A673 (cell line): Measurements from ENCODE around the gene NAGK. TPM values are rescaled to one million over a fixed set of nuclear protein-coding genes. Genes with fewer than 3 reads are reported as not detected.

ENCODE experiments used
- BruUV-seq: library from RNA; stranded (reverse); fragments of 400-500 nt; replicated peaks from 2 replicates; lab custom pipeline; 2021; lab: Mats Ljungman, UMichigan
- CTCF ChIA-PET: fragments of 300-600 bp; sonication (Branson Sonifier 250); formaldehyde crosslinking; loops from one replicate; lab custom pipeline; 2022; ENCODE audit warnings: antibody characterized with exemption; lab: Charles Lee
- POLR2A ChIA-PET: fragments of 300-600 bp; sonication (Branson Sonifier 250); formaldehyde crosslinking; loops from one replicate; lab custom pipeline; 2022; ENCODE audit warnings: antibody characterized with exemption; ENCODE audit not compliant: low non-redundant PET; lab: Charles Lee
- DNase-seq: peaks from one replicate; pipeline ENCODE4 v3.0.0-alpha.2; 2015; ENCODE audit warnings: low spot score
- H3K27ac ChIP-seq: fragments of 200-600 bp; sonication (generic); 2 replicates; pipeline ENCODE4 v1.5.1; 2016; ENCODE audit warnings: mixed run types, low read depth, mild to moderate bottlenecking, mixed read lengths, antibody characterized with exemption, low read length; ENCODE audit not compliant: poor library complexity, severe bottlenecking
- H3K27me3 ChIP-seq: fragments of 200-600 bp; sonication (generic); replicated peaks from 2 replicates; pipeline ENCODE4 v1.6.1; 2017; ENCODE audit warnings: mixed run types, low read depth, mild to moderate bottlenecking, mixed read lengths, antibody characterized with exemption, low read length; ENCODE audit not compliant: insufficient read depth, poor library complexity
- H3K36me3 ChIP-seq: fragments of 200-600 bp; sonication (generic); 2 replicates; pipeline ENCODE4 v1.6.1; 2016; ENCODE audit warnings: mixed run types, mild to moderate bottlenecking, mixed read lengths, antibody characterized with exemption, low read length; ENCODE audit not compliant: insufficient read depth, poor library complexity, severe bottlenecking
- H3K4me1 ChIP-seq: fragments of 200-600 bp; sonication (generic); 2 replicates; pipeline ENCODE4 v1.6.1; 2017; ENCODE audit warnings: mixed run types, mild to moderate bottlenecking, mixed read lengths, antibody characterized with exemption, low read length; ENCODE audit not compliant: insufficient read depth, poor library complexity, severe bottlenecking
- H3K4me3 ChIP-seq: fragments of 200-600 bp; sonication (generic); 2 replicates; pipeline ENCODE4 v1.5.1; 2016; ENCODE audit warnings: low read depth, mixed run types, mild to moderate bottlenecking, mixed read lengths, low read length; ENCODE audit not compliant: poor library complexity, severe bottlenecking
- H3K9me3 ChIP-seq: fragments of 200-600 bp; sonication (generic); 2 replicates; pipeline ENCODE4 v1.6.1; 2016; ENCODE audit warnings: mixed run types, low read depth, mild to moderate bottlenecking, mixed read lengths, antibody characterized with exemption, low read length; ENCODE audit not compliant: poor library complexity, severe bottlenecking
- CTCF ChIP-seq: fragments of 300-800, 200-600 bp; sonication (generic); conservative IDR thresholded peaks from 2 replicates; pipeline ENCODE4 v1.5.1; 2017; ENCODE audit warnings: low read depth, mild to moderate bottlenecking, antibody characterized with exemption, low read length, moderate library complexity, mixed read lengths
- EZH2 ChIP-seq: fragments of 200-600 bp; sonication (generic); IDR thresholded peaks from 2 replicates; pipeline ENCODE4 v1.6.1; 2017; ENCODE audit warnings: borderline replicate concordance, low read depth, mild to moderate bottlenecking, mixed read lengths, antibody characterized with exemption, low read length; ENCODE audit not compliant: poor library complexity, severe bottlenecking
- intact Hi-C: fragments of 100-400 bp; cut with micrococcal nuclease; formaldehyde crosslinking; loops from one replicate; pipeline ENCODE4 v1.10.0; 2022; ENCODE audit not compliant: unreplicated experiment
- total RNA-seq: library from RNA; stranded (reverse); gene quantifications from 2 replicates; pipeline ENCODE4 v1.2.3, GENCODE V29; 2021

NAGK gene
- total RNA-seq, 1 experiment from 2014 or later: 64.4 TPM

DNA sequence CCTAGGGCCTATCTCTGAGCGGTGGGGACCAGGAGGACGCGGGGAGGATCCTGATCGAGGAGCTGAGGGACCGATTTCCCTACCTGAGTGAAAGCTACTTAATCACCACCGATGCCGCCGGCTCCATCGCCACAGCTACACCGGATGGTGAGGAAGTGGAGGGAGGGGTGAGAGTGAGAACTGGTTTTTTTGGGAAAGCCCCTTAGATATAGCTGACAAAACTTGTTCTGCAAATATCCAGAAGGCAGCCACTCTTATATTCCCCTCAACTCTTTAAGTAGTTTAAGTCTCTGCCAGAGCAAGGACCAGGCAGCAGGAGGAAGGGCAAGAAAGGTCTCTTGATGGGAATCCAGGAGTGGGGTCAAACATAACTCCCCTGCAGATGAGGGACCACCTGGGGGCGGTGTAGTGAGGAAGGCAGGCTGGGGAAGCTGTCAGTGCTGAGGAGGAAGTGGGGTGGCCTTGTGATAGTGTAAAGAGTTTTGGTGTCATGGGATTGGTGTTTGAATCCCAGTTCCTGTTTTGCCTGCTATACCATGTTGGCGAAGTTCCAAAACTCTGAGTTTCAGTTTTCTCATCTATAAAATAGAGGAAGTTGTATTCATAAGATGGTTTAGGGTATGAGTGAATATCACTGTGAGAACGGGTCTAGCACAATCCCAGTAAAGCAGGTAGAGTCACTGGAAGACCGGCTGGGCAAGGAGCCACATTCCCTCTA lies 3.4 kb downstream of the NAGK start:
- CTCF ChIA-PET: no interaction called here

GRCh38 chr2:71072492-71072891 lies 4.0 kb downstream of the NAGK start:
- POLR2A ChIA-PET: no interaction called here
- Histone ChIP-seq H3K27me3 (no peaks in the 10 kb centered on the region), H3K4me1 (peaks cover 7% of the 10 kb centered on the region), H3K27ac (no peak overlapping the region), H3K4me3 (no peak overlapping the region), H3K36me3 (peaks cover 8% of the 10 kb centered on the region), H3K9me3 (no peaks in the 10 kb centered on the region)
- intact Hi-C loops: no loop called here
- no TSS peak for BruUV-seq
- CTCF ChIA-PET: no interaction called here
- no peak for DNase-seq
- no peak for TF ChIP-seq EZH2
- TF ChIP-seq CTCF: no peak

More for the DNA sequence above, 3.4 kb downstream of the NAGK start:
- peaks cover 8% of the 10 kb centered on the region for H3K36me3 ChIP-seq
- no TSS peak for BruUV-seq
- POLR2A ChIA-PET: no interaction called here
- no peak for DNase-seq
- H3K27me3 ChIP-seq: no peaks in the 10 kb centered on the region
- no peak overlapping the region for H3K4me3 ChIP-seq
- H3K4me1 ChIP-seq: peaks cover 9% of the 10 kb centered on the region
- TF ChIP-seq CTCF (no peak), EZH2 (no peak)
- H3K9me3 ChIP-seq: no peaks in the 10 kb centered on the region
- no peak overlapping the region for H3K27ac ChIP-seq
- intact Hi-C loops: no loop called here

GRCh38 chr2:71073475-71073874 lies 5.0 kb downstream of the NAGK start:
- no TSS peak for BruUV-seq
- CTCF ChIA-PET: no interaction called here
- Histone ChIP-seq H3K4me3 (no peak overlapping the region), H3K27me3 (no peaks in the 10 kb centered on the region), H3K9me3 (no peaks in the 10 kb centered on the region), H3K4me1 (peaks cover 4% of the 10 kb centered on the region), H3K36me3 (peaks cover 13% of the 10 kb centered on the region), H3K27ac (no peak overlapping the region)
- POLR2A ChIA-PET: no interaction called here
- TF ChIP-seq CTCF: no peak
- no peak for TF ChIP-seq EZH2
- intact Hi-C loops: no loop called here
- DNase-seq: no peak
